ENCODE measurements around the gene TBC1D26.
"Not testable (repeated sequence)": the region's sequence is repeated elsewhere in the genome, so short reads cannot be mapped to it uniquely, and the experiment has no call there.

TBC1D26 gene

GRCh38 chr17:15731900-15732299 lies at the start of gene TBC1D26:
Gene TBC1D26, plus strand, starts transcription at chr17:15732283. Its CDS starts 3,066 bp downstream, at chr17:15735349.
- DNase-seq (ENCODE audit: low spot score), result not testable (repeated sequence)

GRCh38 chr17:15683135-15683534 lies 48.9 kb upstream of the TBC1D26 start:
- not testable (repeated sequence) for DNase-seq (ENCODE audit: low spot score)

GRCh38 chr17:15683824-15684478 lies 48.1 kb upstream of the TBC1D26 start, which contains the start of gene TRIM16:
Gene TRIM16, minus strand, starts transcription at chr17:15684311. Its CDS starts 32,702 bp downstream, at chr17:15651609.
- peak; percentile 83 for DNase-seq (ENCODE audit: low spot score)

GRCh38 chr17:15687494-15687893 lies 44.6 kb upstream of the TBC1D26 start:
- DNase-seq (ENCODE audit: low spot score), result not testable (repeated sequence)

GRCh38 chr17:15698967-15699366 lies 33.1 kb upstream of the TBC1D26 start:
- DNase-seq (ENCODE audit: low spot score), result not testable (repeated sequence)

GRCh38 chr17:15699413-15699924 lies 32.6 kb upstream of the TBC1D26 start, which contains the start of gene ZNF286A:
Gene ZNF286A, plus strand, starts transcription at chr17:15699752. Its CDS starts 578 bp downstream, at chr17:15700330.
- DNase-seq (ENCODE audit: low spot score), result peak; percentile 100

- DNase-seq (ENCODE audit: low spot score), result not testable (repeated sequence)
These were observed 32.1 kb upstream of the TBC1D26 start for GRCh38 chr17:15699937-15700336.

GRCh38 chr17:15704239-15704638 lies 27.8 kb upstream of the TBC1D26 start:
- DNase-seq (ENCODE audit: low spot score), result not testable (repeated sequence)

- not testable (repeated sequence) for DNase-seq (ENCODE audit: low spot score)
These were observed 27.3 kb upstream of the TBC1D26 start for GRCh38 chr17:15704813-15705212.

- DNase-seq (ENCODE audit: low spot score), result not testable (repeated sequence)
These were observed 23.2 kb upstream of the TBC1D26 start for GRCh38 chr17:15708879-15709278.

GRCh38 chr17:15716601-15717563 lies 15.2 kb upstream of the TBC1D26 start:
- not testable (repeated sequence) for DNase-seq (ENCODE audit: low spot score)

- not testable (repeated sequence) for DNase-seq (ENCODE audit: low spot score)
These were observed 1.5 kb upstream of the TBC1D26 start for GRCh38 chr17:15730535-15730934.

- DNase-seq (ENCODE audit: low spot score), result not testable (repeated sequence)
These were observed 1.2 kb downstream of the TBC1D26 start for GRCh38 chr17:15733174-15733789.

- not testable (repeated sequence) for DNase-seq (ENCODE audit: low spot score)
These were observed 4.5 kb downstream of the TBC1D26 start for GRCh38 chr17:15736578-15736977.

- no peak for DNase-seq (ENCODE audit: low spot score)
These were observed 6.0 kb downstream of the TBC1D26 start for GRCh38 chr17:15738066-15738465.

- not testable (repeated sequence) for DNase-seq (ENCODE audit: low spot score)
These were observed 7.2 kb downstream of the TBC1D26 start for GRCh38 chr17:15739259-15739658.

GRCh38 chr17:15740041-15740440 lies 8.0 kb downstream of the TBC1D26 start:
- not testable (repeated sequence) for DNase-seq (ENCODE audit: low spot score)

- no peak for DNase-seq (ENCODE audit: low spot score)
These were observed 8.6 kb downstream of the TBC1D26 start for GRCh38 chr17:15740570-15741120.

GRCh38 chr17:15741624-15742023 lies 9.5 kb downstream of the TBC1D26 start:
- no peak for DNase-seq (ENCODE audit: low spot score)

- DNase-seq (ENCODE audit: low spot score), result no peak
These were observed 10.1 kb downstream of the TBC1D26 start for GRCh38 chr17:15742051-15742795.

- DNase-seq (ENCODE audit: low spot score), result no peak
These were observed 10.8 kb downstream of the TBC1D26 start for GRCh38 chr17:15742921-15743320.
